Endothelial cell of umbilical vein (primary cell): Measurements from ENCODE around the gene DUOXA2. TPM values are rescaled to one million over a fixed set of nuclear protein-coding genes. Genes with fewer than 3 reads are reported as not detected.

Experiments
- BruUV-seq: library from RNA; stranded (reverse); fragments of 400-500 nt; replicated peaks from 2 replicates; lab custom pipeline; 2021; lab: Mats Ljungman, UMichigan
- CTCF ChIA-PET: fragments of 300-600, 350-600 bp; sonication (Branson Sonifier 250); formaldehyde crosslinking; loops from one replicate; lab custom pipeline; 2021; ENCODE audit warnings: antibody characterized with exemption, inconsistent platforms; lab: Charles Lee
- POLR2A ChIA-PET: fragments of 300-600, 350-600 bp; sonication (Branson Sonifier 250); formaldehyde crosslinking; loops from one replicate; lab custom pipeline; 2021; ENCODE audit warnings: antibody characterized with exemption, inconsistent platforms; lab: Charles Lee
- DNase-seq: peaks from one replicate; pipeline ENCODE4 v3.0.0-alpha.2; 2011; ENCODE audit warnings: low read depth, low spot score
- FAIRE-seq: peaks from 2 replicates; lab custom pipeline; 2011; peaks lifted over from hg19 to GRCh38; lab: Jason Lieb, UNC
- H2AFZ ChIP-seq: 2 replicates; pipeline ENCODE4 v1.6.0; 2012; ENCODE audit warnings: low read depth, low read length, control low read depth, inconsistent platforms
- H3K27ac ChIP-seq: 2 replicates; pipeline ENCODE4 v1.5.1; 2011; ENCODE audit warnings: low read depth, mild to moderate bottlenecking, control low read depth, low read length, moderate library complexity; ENCODE audit not compliant: insufficient read depth
- H3K27me3 ChIP-seq, 2 experiments: 2 replicates each; pipeline versions ENCODE4 v1.6.0 to v1.6.1; 2011; ENCODE audit warnings: low read length in 2 of 2, mixed read lengths in 1 of 2; ENCODE audit not compliant: control insufficient read depth in 2 of 2, insufficient read depth in 2 of 2
- H3K36me3 ChIP-seq, 2 experiments: 2 replicates in 1 of 2; 3 replicates in 1 of 2; pipeline ENCODE4 v1.5.1; 2011; ENCODE audit warnings: low read length in 2 of 2, mild to moderate bottlenecking in 1 of 2, moderate library complexity in 1 of 2; ENCODE audit not compliant: control insufficient read depth in 2 of 2, insufficient read depth in 2 of 2; ENCODE audit errors: extremely low read depth in 1 of 2
- H3K4me1 ChIP-seq: 3 replicates; pipeline ENCODE4 v1.5.1; 2011; ENCODE audit warnings: mild to moderate bottlenecking, low read length; ENCODE audit not compliant: control insufficient read depth, insufficient read depth; ENCODE audit errors: extremely low read depth
- H3K4me2 ChIP-seq: 2 replicates; pipeline ENCODE4 v1.6.1; 2011; ENCODE audit warnings: low read length, control low read depth, mixed read lengths; ENCODE audit not compliant: insufficient read depth
- H3K4me3 ChIP-seq, 3 experiments: fragments of 200-600 bp in 1 of 3; sonication (generic), shearing (Covaris generic) in 1 of 3; replicated peaks in 1 of 3; 2 replicates each; pipeline ENCODE4 v1.5.1; 2011 to 2016; ENCODE audit warnings: control low read depth in 3 of 3, low read length in 3 of 3, mild to moderate bottlenecking in 2 of 3, inconsistent platforms in 1 of 3, low read depth in 1 of 3, moderate library complexity in 1 of 3; ENCODE audit not compliant: insufficient read depth in 1 of 3
- H3K79me2 ChIP-seq: 2 replicates; pipeline ENCODE4 v1.6.0; 2012; ENCODE audit warnings: low read length, inconsistent platforms; ENCODE audit not compliant: control insufficient read depth, insufficient read depth
- H3K9ac ChIP-seq: replicated peaks from 2 replicates; pipeline ENCODE3; 2011; ENCODE audit warnings: low read length, control low read depth; ENCODE audit not compliant: insufficient read depth; ENCODE audit errors: extremely low read depth
- H3K9me1 ChIP-seq: replicated peaks from 3 replicates; pipeline ENCODE4 v1.6.0; 2011; ENCODE audit warnings: mild to moderate bottlenecking, low read length; ENCODE audit not compliant: control insufficient read depth, insufficient read depth; ENCODE audit errors: extremely low read depth
- H3K9me3 ChIP-seq: replicated peaks from 2 replicates; pipeline ENCODE4 v1.5.1; 2012; ENCODE audit warnings: low read length, inconsistent platforms; ENCODE audit not compliant: control insufficient read depth, insufficient read depth
- H4K20me1 ChIP-seq: replicated peaks from 2 replicates; pipeline ENCODE3; 2011; ENCODE audit warnings: mild to moderate bottlenecking, low read length; ENCODE audit not compliant: control insufficient read depth, insufficient read depth; ENCODE audit errors: extremely low read depth
- JUN ChIP-seq: IDR thresholded peaks from 2 replicates; pipeline ENCODE4 v1.6.1; 2011; ENCODE audit warnings: borderline replicate concordance, low read depth; ENCODE audit not compliant: insufficient read length, insufficient read depth
- POLR2A ChIP-seq: IDR thresholded peaks from 2 replicates; pipeline ENCODE4 v1.6.1; 2012; ENCODE audit warnings: low read depth, mild to moderate bottlenecking, control low read depth, low read length
- dilution Hi-C: fragments of 300-500 bp; cut with MboI; formaldehyde crosslinking; loops from one replicate; pipeline ENCODE4 v1.15.0; 2019; ENCODE audit warnings: low sequenced_read_pairs; ENCODE audit not compliant: extremely low pct_ligation_motif_present
- intact Hi-C: fragments of 100-400 bp; cut with micrococcal nuclease; formaldehyde crosslinking; loops from one replicate; pipeline ENCODE4 v1.10.0; 2022
- polyA plus RNA-seq, 4 experiments: library from polyadenylated mRNA; depleted of rRNA in 3 of 4; stranded (reverse) in 3 of 4; unstranded in 1 of 4; fragments of >200 nt; gene quantifications; 2 replicates each; pipeline versions ENCODE4 v1.2.1 to v1.2.3, GENCODE V29; 2011 to 2012; ENCODE audit warnings: missing spikeins in 1 of 4
- total RNA-seq: library from RNA; stranded (reverse); gene quantifications from 2 replicates; pipeline ENCODE4 v1.2.3, GENCODE V29; 2021
- TF ChIP-seq, protein P1 (sequence below): IDR thresholded peaks from 2 replicates; pipeline ENCODE4 v1.6.1; 2011; ENCODE audit not compliant: insufficient read depth, insufficient read length
- TF ChIP-seq, protein P2 (sequence below), 2 donors: IDR thresholded peaks; 1 replicate in 1 of 2; 2 replicates in 1 of 2; pipeline ENCODE4 v1.5.1; 2011; ENCODE audit warnings: low read length in 2 of 2, mild to moderate bottlenecking in 2 of 2, moderate library complexity in 2 of 2, control low read depth in 1 of 2, inconsistent platforms in 1 of 2, low read depth in 1 of 2; ENCODE audit not compliant: insufficient read depth in 1 of 2; ENCODE audit errors: extremely low read depth in 1 of 2

DUOXA2 gene
- total and polyA plus RNA-seq, 2 donors (not counting 3 experiments of a cell fraction or from before 2014, with no cell fraction given) = not detected

DNA sequence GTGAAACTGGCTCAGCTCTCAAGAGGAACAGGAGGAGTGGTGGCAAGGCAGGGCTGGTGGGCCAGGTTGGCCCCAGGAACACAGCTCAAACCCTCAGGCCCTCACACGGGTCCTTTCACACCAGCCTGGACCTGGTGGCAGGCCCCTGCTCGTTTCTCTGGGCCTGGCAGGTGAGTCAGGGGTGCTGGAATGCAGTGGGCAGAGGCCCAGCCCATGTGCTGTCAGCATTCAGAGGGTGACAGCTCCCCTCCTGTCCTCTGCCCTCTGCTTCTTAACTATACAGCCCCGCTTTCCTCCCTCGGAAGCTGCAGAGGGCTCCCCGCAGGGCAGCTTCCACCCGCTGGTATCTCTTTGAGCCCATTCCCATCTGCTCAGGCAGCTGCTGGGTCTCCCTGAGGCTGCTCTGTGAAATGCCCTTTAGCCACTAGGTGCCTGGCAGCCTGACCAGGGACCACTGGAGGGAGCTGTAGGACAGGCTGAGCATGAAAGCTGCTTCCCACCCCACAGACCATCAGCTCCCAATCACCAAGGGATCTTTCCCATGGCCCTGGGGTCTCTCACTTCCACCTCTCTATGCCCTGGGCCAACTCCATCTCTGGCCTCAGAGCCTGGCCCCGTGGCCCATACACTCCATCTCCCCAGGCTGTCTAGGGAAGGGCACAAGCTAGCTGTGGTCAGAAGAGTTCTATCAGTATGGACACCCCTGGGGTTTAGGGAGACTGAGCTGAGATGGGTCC is 48.8 kb downstream of the DUOXA2 start:
- Histone ChIP-seq H3K9me1 (no peaks in the 10 kb centered on the region), H3K27me3 (no peaks in the 10 kb centered on the region), H3K4me2 (no peak overlapping the region), H3K36me3 (no peaks in the 10 kb centered on the region), H3K27ac (no peak overlapping the region), H4K20me1 (no peaks in the 10 kb centered on the region), H2AFZ (no peak overlapping the region), H3K79me2 (no peaks in the 10 kb centered on the region), H3K9me3 (no peaks in the 10 kb centered on the region), H3K9ac (no peak overlapping the region), H3K4me1 (peaks cover 3% of the 10 kb centered on the region), H3K4me3 (no peak overlapping the region)
- DNase-seq (peak; percentile 82), FAIRE-seq (peak; percentile 94)
- CTCF ChIA-PET = interaction anchor here (0.6 to 4.2 kb wide), 45 partner anchors 9 to 477 kb away, joined by 3 to 98 read pairs (median 6); partner anchors contain the start of genes GATM and SHF
- intact Hi-C loops (loop anchor here (1.0 kb wide), 5 partner anchors 35 to 451 kb away; no protein-coding TSS in a partner anchor), dilution Hi-C loops (no loop called here)
- no peak for TF ChIP-seq POLR2A
- TF ChIP-seq, protein P1, sequence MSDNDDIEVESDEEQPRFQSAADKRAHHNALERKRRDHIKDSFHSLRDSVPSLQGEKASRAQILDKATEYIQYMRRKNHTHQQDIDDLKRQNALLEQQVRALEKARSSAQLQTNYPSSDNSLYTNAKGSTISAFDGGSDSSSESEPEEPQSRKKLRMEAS = no peak
- TF ChIP-seq JUN = no peak
- TF ChIP-seq, protein P2, sequence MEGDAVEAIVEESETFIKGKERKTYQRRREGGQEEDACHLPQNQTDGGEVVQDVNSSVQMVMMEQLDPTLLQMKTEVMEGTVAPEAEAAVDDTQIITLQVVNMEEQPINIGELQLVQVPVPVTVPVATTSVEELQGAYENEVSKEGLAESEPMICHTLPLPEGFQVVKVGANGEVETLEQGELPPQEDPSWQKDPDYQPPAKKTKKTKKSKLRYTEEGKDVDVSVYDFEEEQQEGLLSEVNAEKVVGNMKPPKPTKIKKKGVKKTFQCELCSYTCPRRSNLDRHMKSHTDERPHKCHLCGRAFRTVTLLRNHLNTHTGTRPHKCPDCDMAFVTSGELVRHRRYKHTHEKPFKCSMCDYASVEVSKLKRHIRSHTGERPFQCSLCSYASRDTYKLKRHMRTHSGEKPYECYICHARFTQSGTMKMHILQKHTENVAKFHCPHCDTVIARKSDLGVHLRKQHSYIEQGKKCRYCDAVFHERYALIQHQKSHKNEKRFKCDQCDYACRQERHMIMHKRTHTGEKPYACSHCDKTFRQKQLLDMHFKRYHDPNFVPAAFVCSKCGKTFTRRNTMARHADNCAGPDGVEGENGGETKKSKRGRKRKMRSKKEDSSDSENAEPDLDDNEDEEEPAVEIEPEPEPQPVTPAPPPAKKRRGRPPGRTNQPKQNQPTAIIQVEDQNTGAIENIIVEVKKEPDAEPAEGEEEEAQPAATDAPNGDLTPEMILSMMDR (IDR thresholded peaks at IDR 0.05; ENCODE audit: extremely low read depth in 1 of 2, insufficient read depth in 1 of 2, low read depth in 1 of 2, low read length in 2 of 2) = peak; percentile 91 to 96
- POLR2A ChIA-PET = interaction anchor here (0.6 to 1.2 kb wide), 3 partner anchors 9 to 239 kb away, joined by 3 to 4 read pairs (median 3); a partner anchor contains a TSS
- no TSS peak for BruUV-seq
